Measurements from ENCODE around the gene CNR2. TPM values are rescaled to one million over a fixed set of nuclear protein-coding genes. Genes with fewer than 3 reads are reported as not detected.
A peak's percentile ranks its signal among the peaks of the same experiment; 100 is the strongest.

The CNR2 gene
- total RNA-seq, 2 experiments from 2014 or later: 0.25 TPM

GRCh38 chr1:23915466-23915865 is 2.3 kb upstream of the CNR2 start:
- DNase-seq: no peak
- POLR2A ChIA-PET: interaction anchor here (1.2 kb wide), 1 partner anchor 18 kb away, joined by 3 read pairs; no protein-coding TSS in a partner anchor
- no peak for TF ChIP-seq CTCF (IDR thresholded peaks at IDR 0.05)
- Mint-ChIP-seq H3K9me3 (no peaks in the 10 kb centered on the region), H3K27ac (no peak overlapping the region), H3K36me3 (ENCODE audit: low read depth) (no peaks in the 10 kb centered on the region), H3K4me1 (ENCODE audit: low read depth) (peaks cover 36% of the 10 kb centered on the region), H3K27me3 (no peaks in the 10 kb centered on the region), H3K4me3 (no peak overlapping the region)
- CTCF ChIA-PET: interaction anchor here (1.0 to 3.1 kb wide), 8 partner anchors 12 to 144 kb away, joined by 3 to 73 read pairs (median 10); no protein-coding TSS in a partner anchor
- no peak for ATAC-seq
- intact Hi-C loops (cut with micrococcal nuclease): no loop called here

GRCh38 chr1:23914921-23915320 is 1.8 kb upstream of the CNR2 start:
- intact Hi-C loops (cut with micrococcal nuclease): no loop called here
- DNase-seq (no peak), ATAC-seq (no peak)
- H3K9me3 Mint-ChIP-seq: no peaks in the 10 kb centered on the region
- H3K27me3 Mint-ChIP-seq: no peaks in the 10 kb centered on the region
- H3K4me1 Mint-ChIP-seq (ENCODE audit: low read depth): peaks cover 40% of the 10 kb centered on the region
- TF ChIP-seq CTCF (IDR thresholded peaks at IDR 0.05): no peak
- ChIA-PET CTCF (interaction anchor here (1.0 to 3.1 kb wide), 5 partner anchors 11 to 144 kb away, joined by 3 to 73 read pairs (median 9); no protein-coding TSS in a partner anchor), POLR2A (interaction anchor here (1.2 kb wide), 1 partner anchor 18 kb away, joined by 3 read pairs; no protein-coding TSS in a partner anchor)
- no peak overlapping the region for H3K4me3 Mint-ChIP-seq
- no peak overlapping the region for H3K27ac Mint-ChIP-seq
- no peaks in the 10 kb centered on the region for H3K36me3 Mint-ChIP-seq (ENCODE audit: low read depth)

GRCh38 chr1:23911921-23912320 is 1.2 kb downstream of the CNR2 start:
- peak overlapping the region; percentile 39 for H3K4me3 Mint-ChIP-seq
- no peaks in the 10 kb centered on the region for H3K9me3 Mint-ChIP-seq
- ChIA-PET POLR2A (interaction anchor here (1.0 to 1.4 kb wide), 2 partner anchors 69 to 138 kb away, joined by 3 read pairs; no protein-coding TSS in a partner anchor), CTCF (interaction anchor here (1.6 to 3.7 kb wide), 2 partner anchors 102 to 140 kb away, joined by 9 to 23 read pairs; no protein-coding TSS in a partner anchor)
- H3K4me1 Mint-ChIP-seq (ENCODE audit: low read depth): peaks cover 56% of the 10 kb centered on the region
- H3K27ac Mint-ChIP-seq: peak overlapping the region; percentile 17
- TF ChIP-seq CTCF (IDR thresholded peaks at IDR 0.05): no peak
- intact Hi-C loops (cut with micrococcal nuclease): no loop called here
- ATAC-seq (no peak), DNase-seq (no peak)
- no peaks in the 10 kb centered on the region for H3K36me3 Mint-ChIP-seq (ENCODE audit: low read depth)
- no peaks in the 10 kb centered on the region for H3K27me3 Mint-ChIP-seq

GRCh38 chr1:23910553-23911246 is 2.5 kb downstream of the CNR2 start:
- intact Hi-C loops (cut with micrococcal nuclease): no loop called here
- Mint-ChIP-seq H3K4me3 (peak overlapping the region; percentile 34), H3K4me1 (ENCODE audit: low read depth) (peaks cover 60% of the 10 kb centered on the region)

More at GRCh38 chr1:23910553-23911246, 2.5 kb downstream of the CNR2 start:
- H3K27me3 Mint-ChIP-seq: no peaks in the 10 kb centered on the region
- peak; percentile 25 for ATAC-seq
- no peaks in the 10 kb centered on the region for H3K36me3 Mint-ChIP-seq (ENCODE audit: low read depth)
- no peak for TF ChIP-seq CTCF (IDR thresholded peaks at IDR 0.05)
- CTCF ChIA-PET: interaction anchor here (1.1 to 3.7 kb wide), 6 partner anchors 12 to 160 kb away, joined by 3 to 23 read pairs (median 6); no protein-coding TSS in a partner anchor
- POLR2A ChIA-PET: interaction anchor here (1.4 kb wide), 2 partner anchors 89 to 136 kb away, joined by 3 read pairs; no protein-coding TSS in a partner anchor
- DNase-seq: peak; percentile 44
- H3K27ac Mint-ChIP-seq: peak overlapping the region; percentile 73
- H3K9me3 Mint-ChIP-seq: no peaks in the 10 kb centered on the region

All from activated CD8-positive, alpha-beta T cell treated with anti-CD3 and anti-CD28 coated beads for 36 hours (primary cell).